Eye (tissue), 1 donor: Measurements from ENCODE around the gene RXRA.

Experiments used
- DNase-seq: peaks from one replicate; pipeline ENCODE4 v3.0.0-alpha.2; 2015

Gene RXRA

DNA sequence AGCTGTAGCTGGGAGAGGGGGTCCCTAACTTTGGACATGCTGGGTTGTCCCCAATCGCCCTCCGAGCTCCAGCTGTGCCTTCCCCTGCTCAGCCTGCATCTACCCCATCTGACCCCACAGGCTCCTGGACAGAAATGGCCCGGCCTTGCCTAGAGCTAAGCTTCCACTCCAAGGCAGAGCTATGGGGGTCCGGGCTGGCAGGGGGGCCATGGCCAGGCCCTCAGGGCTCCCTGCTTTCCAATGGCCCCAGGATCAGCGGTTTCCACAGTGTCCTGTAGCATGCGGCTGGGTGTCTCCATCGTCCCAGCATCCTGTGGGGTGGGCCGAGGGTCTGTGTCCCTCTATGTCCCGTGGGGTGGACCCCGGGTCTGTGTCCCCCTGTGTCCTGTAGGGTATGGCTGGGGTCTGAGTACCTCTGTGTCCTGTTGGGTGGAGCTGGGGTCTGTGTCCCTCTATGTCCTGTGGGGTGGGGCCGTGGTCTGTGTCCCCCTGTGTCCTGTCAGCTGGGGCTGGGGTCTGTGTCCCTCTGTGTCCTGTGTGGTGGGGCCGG, 130.6 kb downstream of the RXRA start:
- no peak for DNase-seq

- DNase-seq: no peak
Observed at GRCh38 chr9:134457321-134458206, 131.3 kb downstream of the RXRA start.

GRCh38 chr9:134458207-134459108, 132.2 kb downstream of the RXRA start:
- DNase-seq: no peak

GRCh38 chr9:134459164-134459563, 132.9 kb downstream of the RXRA start:
- DNase-seq: no peak

DNA sequence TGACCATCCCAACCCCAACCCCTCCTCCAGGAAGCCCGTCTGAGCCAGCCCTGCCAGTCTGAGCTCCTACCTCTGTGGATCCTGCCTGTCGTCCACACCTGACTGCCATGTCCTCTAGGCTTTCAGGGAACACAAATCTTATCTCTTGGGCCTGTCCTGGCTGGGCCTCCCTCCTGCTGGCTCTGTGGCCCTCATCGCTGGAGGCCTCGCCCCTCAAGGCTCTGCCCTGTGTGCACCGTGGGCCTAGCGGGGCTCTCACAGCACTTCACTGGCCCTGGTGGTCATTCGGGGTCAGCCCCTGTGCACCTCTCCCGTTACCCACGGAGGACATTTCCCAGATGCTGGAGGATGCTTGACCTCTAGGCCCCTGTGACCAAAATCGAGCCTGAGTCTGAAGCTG, 133.3 kb downstream of the RXRA start:
- DNase-seq: no peak

DNA sequence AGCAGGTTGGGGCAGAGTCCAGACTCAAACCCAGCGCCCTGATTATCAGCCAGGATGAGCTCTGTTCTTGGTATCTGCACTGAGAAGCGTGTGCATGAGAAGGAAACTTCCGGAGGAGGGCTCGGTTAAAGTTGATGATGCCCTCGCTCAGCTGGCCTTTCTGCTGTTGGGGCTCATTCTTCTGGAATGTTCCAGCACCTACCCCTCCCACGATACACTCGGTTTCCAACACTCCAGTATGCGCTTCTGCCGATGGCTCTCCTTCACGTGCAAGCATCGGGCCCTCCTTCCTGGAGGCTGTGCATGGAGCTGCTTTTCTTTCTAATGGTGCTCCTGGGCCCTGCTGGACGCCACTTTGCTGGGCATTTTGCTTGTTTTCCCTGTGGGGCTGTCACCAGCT, 134.0 kb downstream of the RXRA start:
- no peak for DNase-seq

- DNase-seq: no peak
Observed at GRCh38 chr9:134460896-134461295, 134.6 kb downstream of the RXRA start.

DNA sequence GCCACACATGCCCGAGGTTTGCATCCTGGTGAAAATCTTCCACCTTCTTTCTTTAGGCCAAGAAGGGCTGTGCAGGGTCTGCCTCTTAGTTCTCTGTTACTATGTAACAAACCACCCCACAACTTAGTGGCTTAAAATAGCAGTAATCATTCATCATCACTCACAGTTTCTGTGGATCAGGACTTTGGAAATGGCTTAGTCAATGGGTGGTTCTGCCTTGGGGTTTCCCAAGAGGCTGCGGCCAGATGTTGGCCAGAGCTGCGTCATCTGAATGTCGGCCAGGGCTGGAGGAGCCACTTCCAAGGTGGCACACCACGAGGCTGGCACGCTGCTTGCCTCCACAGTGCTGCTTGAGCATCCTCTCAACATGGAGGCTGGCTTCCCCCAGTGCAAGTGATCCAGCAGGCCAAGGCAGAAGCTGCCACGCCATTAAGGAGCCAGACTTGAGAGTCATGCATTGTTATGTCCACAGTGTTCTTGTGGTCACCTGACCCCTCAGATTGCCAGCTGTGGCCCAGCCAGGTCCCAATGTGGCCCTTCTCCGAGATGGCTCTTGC, 135.2 kb downstream of the RXRA start:
- DNase-seq: no peak

- DNase-seq: no peak
Observed at GRCh38 chr9:134462318-134462717, 136.1 kb downstream of the RXRA start.

DNA sequence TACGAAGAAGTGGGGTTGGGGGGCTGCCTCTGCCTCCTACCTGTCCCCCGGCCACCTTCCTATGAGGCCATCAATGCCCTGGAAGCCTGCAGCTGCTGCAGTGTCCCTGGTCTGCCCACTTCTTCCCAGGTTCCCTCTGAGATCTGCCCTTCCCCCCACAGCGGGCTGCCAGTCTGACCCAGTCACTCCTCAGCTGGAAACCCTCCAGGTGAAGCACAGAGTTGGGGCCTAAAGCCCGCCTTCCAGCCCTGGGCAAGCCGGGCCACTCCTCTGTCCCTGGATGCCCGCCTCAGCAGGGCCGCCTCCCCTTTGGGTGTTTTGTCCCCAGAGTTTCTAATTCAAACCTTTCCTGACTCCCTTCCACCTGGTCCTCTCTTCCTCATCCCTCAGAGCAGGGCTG, 137.0 kb downstream of the RXRA start:
- no peak for DNase-seq

- DNase-seq: no peak
Observed at GRCh38 chr9:134466869-134467616, 140.8 kb downstream of the RXRA start.

GRCh38 chr9:134468358-134468757, 142.1 kb downstream of the RXRA start:
- no peak for DNase-seq

- no peak for DNase-seq
Observed at GRCh38 chr9:134469041-134469875, 143.0 kb downstream of the RXRA start.

DNA sequence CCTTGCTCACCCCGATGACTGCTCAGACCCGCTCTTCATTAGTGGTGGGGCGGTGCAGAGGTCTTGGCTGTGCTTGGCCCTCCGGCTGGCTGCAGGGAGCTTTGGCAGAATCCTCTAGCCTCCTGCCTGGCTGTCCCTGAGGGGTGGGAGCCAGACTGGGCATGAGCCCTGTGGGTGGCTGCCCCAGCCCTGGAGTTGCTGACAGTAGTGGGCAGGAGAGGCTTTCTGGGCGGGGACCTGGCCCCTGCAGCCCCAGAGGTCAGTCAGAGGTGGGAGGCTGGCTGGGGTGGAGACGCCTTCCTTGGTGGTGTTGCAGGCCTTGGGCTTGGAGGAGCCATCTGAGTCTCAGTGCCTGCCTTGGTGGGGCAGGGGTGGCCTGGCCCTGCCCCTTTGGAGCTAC, 146.0 kb downstream of the RXRA start:
- DNase-seq: no peak

DNA sequence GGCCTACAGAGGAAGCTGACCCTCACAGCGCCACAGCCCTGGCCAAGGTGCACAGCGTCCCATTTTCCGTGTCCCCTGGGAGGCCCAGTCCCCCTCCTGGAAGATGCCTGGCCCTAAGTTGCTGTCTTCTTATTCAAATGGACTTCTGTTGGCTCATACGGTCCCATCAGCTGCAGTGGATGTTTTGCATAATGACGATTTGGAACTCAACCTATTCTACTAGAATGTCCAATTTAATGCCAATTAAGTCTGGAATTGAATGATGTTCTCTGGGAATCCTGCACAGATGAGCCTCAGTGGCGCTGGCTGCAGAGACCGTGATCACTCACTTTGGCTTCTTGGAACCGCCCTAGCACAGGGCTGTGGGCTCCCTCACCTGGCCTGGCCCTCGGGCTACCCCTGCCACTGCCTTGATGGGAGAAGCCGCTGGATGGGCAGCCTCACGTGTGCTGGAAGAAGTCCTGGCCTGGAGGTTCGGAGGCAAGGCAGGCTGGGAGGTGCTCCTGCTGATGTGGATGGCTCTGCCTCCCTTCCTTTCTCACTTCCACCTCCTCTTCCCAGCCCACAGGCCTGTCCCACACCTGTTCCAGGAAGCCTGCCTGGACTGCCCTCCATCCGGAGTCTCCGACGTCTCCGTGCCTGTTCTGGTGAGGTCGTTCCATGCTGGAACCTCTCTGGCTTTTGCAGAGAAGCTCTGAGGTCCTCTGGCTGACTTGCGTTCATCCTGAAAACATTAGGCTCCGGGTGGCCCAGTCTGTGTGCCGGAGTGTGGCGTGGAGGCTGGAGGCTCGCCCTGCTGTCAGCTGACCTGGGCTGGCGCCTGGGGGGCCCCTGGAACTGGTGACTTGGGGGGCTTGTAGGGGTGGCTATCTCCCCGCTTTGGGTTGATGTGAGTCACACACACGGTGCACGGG, 147.1 kb downstream of the RXRA start:
- DNase-seq: no peak

DNA sequence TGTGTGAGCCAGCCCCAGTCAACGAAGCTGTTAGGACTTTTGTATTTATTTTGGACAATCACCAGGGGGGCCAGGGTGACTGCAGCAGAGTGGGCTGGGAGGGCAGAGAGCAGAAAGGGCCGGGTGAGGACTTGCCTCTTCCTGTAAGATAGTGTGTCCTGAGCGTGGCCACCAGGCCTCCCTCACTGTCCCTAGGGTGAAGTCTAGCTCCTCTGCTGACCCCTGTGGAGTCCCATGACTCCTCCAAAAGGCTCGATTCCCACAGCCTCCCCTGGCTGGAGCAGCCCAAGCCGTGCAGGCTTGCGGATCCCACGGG, 147.8 kb downstream of the RXRA start:
- no peak for DNase-seq

GRCh38 chr9:134475011-134475790, 148.9 kb downstream of the RXRA start:
- peak; percentile 80 for DNase-seq

DNA sequence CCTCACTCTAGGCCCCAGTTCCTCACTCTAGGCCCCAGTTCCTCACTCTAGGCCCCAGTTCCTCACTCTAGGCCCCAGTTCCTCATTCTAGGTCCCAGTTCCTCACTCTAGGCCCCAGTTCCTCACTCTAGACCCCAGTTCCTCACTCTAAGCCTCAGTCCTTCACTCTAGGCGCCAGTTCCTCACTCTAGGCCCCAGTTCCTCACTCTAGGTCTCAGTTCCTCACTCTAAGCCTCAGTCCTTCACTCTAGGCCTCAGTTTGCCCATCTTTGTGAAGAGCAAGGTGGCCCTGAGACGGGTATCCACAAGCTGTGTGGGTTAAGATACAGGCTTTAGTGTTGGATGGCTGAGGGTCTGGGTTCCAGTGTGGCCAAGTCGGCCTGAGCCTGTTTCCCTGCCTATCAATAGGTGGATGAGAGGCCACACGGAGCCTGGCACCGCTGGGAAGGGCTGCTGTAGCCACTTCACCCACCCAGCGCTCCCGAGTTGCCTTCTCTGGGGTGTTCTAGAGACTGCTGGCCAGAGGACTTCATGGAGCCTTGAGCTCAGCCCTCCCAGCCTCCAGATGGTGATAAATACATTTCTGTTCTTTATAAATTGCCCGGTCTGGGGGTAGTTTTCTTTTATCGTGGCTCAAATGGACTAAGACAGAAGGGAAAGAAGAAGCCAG, 150.2 kb downstream of the RXRA start:
- DNase-seq: no peak

DNA sequence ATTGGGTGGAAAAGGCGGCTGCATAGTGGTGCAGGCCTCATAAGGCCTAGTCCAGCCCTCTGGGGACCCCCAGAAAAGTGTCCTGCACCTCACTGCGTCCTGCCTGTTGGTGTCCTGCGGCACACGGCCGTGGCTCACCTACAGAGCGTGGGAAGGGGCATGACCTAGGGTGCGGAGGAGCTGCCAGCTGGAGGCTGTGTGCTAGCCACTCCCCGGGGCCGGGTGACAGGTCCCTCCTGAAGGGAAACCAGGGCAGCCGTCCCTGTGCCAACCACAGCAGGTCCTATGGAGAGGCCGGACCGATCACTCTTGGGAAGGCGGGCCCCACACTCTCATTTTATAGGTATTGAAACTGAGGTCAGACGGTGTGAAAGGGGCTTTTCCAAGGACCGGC, 150.7 kb downstream of the RXRA start:
- no peak for DNase-seq
